Measurements from ENCODE around the gene PPP1R27.

The PPP1R27 gene

DNA sequence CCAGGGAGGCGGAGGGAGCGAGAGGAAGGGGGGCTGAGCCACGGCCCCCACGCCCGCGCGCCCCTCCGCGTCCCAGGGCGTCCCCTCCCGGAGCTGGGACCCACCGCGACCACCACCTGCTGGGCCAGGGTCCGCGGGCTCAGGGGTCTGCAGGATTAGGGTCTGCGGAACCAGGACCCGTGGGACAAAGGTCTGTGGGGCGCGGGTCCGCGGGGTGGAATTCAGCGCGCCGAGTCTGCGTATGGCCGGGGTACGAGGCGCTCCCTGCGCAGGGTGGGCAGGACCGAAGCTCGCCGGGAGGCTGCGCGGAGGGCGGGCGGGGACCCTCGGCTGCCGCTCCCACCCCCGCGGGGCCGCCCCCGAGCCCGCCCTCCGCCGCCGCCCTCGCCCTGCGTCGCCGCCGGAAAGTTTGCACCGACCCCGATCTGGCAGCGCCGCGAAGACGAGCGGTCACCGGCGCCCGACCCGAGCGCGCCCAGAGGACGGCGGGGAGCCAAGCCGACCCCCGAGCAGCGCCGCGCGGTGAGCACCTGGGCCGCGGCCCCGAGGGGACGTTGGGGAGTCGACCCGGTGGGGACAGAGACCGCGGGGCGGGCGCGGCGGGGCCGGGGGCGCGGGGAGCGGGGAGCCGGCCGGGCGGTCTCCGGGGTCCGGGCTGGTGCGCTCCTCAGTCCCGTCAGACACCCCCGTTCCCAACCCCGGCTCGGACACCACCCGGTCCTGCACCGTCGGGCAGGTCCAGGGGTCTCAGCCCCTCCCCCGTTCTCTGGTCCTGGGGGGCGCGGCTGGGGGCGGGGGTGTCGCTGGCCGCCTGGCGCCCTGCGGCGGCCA, 30.9 kb downstream of the PPP1R27 start, which contains the start of gene GCGR:
Gene GCGR, plus strand, starts transcription at position 423 of the 831 bp plus-strand sequence. CDS start 4,869 bp downstream, outside the sequence.
- DNase-seq, result no peak

DNA sequence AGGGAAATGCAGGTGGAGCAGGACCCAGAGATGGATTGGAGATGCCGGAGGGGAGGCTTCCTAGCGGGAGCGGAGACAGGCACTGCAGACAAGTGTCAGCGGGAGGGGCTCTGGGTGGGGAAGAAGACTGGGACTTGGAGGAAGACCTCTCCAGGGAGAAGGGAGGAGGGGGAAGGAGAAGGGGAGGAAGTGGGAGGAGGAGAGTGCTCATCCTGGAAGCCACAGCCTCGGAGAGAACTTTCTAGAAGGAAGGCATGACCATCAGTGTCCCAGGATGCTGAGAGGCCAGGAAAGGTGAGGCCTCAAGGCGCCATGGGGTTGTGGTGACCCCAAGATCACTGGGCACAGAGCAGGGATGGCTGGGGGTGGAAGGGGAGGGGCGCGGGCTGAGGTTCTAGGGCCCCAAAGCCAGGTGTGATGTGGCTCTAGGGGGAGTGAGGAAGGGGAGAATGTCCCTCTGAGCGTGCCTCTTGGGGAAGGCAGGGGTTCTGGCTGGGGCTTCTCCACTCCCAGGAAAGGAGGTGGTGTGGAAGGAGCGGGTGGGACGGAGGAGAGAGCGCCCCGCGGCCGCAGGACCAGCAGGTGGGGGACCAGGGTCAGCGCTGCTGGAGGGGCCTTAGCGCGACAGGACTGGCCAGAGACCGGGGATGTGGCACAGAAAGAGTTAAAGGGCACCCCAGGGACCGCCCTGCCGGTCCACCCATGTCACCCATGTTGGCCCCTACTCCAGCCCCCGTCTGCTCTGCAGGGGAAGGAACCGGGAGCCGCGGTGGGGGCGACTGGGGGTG, 31.8 kb downstream of the PPP1R27 start:
- no peak for DNase-seq

DNA sequence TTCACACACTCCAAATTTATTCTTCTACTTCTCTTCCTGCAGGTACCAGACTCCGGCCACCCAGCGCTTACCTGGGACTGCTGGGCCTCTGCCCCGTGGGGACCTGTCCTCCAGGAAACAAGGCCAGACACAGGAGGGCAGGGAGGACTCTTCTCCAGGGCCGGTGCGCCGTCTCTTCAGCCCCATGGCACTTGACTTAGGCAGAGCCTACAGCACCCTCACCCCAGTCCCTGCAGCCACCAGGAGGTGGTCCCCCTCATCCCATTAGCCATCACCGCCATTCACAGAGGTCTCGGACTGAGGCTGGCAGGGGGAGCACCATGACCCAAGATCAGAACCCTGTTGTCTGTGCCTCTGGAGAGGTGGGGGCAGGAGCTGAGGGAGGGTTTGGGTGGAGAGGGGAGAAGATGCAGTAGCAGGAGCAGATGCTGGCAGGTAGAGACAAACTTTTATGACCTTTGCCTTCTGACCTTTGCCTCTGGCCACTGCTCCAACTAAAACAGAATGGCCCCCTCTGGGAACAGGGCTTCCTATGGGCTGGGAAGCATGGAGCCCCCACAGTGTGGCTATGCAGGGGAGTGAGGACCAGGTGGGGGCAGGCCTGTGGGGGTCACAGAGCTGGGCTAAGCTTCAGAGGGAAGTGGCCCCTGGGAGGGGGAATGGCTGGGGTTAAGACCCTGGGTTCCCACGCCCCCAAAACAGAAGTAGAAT, 32.6 kb downstream of the PPP1R27 start:
- DNase-seq, result no peak

DNA sequence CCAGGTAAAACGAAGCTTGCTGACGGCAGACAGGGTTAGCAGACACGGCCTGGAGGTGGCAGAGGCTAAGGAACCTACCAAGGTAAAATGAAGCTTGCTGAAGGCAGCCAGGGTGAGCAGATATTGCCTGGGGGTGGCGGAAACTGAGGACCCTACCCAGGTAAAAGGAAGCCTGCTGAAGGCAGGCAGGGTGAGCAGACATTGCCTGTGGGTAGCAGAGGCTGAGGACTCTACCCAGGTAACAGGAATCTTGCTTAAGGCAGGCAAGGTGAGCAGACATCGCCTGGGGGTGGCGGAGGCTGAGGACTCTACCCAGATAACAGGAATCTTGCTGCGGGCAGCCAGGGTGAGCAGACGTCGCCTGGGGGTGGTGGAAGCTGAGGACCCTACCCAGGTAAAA, 33.5 kb downstream of the PPP1R27 start:
- DNase-seq, result no peak

DNA sequence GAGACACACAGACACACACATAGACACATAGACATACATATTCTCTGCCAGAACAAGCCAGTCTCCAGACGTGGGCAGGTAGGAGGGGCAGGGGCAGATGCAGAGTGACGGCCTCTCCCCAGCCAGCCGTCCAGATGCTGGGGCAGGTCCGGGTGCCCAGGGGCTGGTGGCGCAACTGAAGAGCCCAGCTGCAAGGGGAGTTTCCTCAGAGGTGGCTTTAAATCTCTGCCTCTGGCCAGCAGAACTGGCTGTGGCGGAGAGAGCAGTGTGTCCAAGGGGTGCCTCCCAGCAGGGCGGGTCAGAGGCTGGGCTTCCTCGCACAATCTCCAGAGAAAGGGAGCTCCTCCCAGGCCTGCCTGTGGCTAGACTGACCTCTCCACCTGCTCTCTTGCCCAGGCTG, 40.3 kb downstream of the PPP1R27 start:
- no peak for DNase-seq

DNA sequence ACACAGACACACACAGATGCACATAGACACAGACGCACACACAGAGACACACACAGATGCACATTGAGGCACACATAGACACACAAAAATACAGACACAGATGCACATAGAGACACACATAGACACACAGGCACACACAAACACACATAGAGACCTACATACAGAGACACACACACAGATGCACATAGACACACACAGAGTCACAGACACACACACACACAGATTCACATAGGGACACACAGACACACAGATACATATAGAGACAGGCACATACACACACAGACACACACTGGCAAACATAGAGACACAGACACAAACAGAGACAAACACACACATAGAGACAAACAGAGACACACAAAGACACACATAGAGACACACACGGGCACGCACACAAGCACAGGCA, 40.8 kb downstream of the PPP1R27 start:
- no peak for DNase-seq

DNA sequence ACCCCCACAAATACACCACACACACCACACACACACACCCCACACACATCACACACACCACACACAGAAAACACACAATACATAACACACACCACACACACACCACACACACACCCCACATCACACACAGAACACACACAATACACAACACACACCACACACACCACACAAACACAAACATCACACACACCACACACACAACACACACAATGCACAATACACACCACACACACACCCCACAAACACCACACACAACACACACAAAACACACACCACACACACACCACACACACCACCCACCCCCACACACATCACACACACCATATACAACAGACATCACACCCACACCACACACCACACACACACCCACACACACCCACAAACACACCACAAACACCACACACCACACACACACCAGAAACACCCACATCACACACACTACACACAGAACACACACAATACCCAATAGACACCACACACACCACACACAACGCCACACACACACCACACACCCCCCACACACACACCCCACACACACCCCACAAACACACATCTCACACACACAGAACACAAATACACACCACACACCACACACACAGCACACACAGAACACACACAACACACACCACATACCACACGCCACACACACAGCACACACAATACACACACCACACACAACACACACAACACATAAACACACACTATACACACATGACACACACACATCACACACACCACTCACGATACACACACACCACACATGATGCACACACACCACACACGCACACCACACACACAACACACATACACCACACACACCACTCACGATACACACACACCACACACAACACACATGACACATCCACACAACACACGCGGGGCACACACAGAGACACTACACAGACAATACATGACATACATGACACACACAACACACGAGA, 41.9 kb downstream of the PPP1R27 start:
- no peak for DNase-seq

All from HCEC 1CT (cell line).